ENCODE data around the gene MYO5B.

DNA sequence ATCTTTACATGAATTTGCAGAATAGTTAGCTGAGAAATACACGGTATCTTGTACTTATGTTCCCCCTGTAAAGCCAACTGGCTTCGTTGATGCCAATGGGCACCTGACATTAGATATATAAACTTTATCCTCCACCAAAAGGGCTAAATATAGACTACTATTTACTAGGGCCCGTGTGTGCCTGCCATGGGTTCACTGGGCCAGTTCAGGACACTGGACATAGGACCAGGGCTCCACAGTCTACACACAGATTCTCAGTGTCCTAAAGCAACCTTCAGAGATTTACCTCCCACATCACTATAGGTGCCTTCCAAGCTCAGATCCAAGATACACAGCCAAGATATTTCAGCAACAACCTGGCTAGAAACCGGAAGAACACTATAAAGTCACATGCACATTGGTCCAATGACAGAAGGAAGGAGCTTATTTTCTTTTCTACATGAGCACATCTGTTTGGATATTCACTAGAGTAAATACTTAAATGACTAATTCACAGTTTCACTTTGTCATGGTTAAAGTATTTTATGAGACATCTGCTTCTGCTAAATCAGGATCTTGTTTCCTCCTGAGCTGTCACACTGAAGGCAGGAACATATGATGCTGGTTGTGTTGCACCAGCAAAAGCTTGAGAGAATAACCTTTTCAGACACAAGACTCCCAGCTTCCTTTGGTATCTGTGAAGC lies 95.1 kb downstream of the MYO5B start:
- TF ChIP-seq EP400 (IDR thresholded peaks at IDR 0.05), result no peak
- TF ChIP-seq CAMTA2 (CRISPR knock-in tag; conservative IDR thresholded peaks at IDR 0.05), result no peak
